22Rv1 (cell line): ENCODE data around the gene ACYP2.

Experiments
- ZFX ChIP-seq: fragments of 450-650 bp; IDR thresholded peaks from 2 replicates; pipeline ENCODE4 v1.6.1; 2017; ENCODE audit warnings: antibody characterized with exemption, borderline replicate concordance
- TF ChIP-seq, protein P1 (sequence below): fragments of 450-650 bp; IDR thresholded peaks from 2 replicates; pipeline ENCODE4 v1.5.1; 2017; ENCODE audit warnings: mild to moderate bottlenecking

DNA sequence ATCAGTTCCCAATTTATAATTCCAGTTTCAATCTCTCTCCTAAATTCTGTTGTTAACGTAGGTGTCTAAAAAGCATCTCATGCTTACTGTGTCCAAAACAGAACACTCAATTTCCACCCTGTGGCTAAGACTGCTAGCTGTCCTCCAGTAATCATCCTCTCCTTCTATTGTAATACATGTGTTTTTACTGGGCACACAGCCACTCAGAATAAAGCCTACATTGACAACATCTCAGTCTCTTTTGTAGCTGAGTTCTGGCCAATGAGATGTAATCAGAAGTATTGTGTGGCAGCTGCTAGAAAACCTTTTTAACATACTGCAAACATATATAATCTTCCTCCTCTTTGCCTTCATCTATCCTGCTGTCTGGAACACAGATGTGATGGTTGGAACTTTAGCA lies 170.0 kb downstream of the ACYP2 start:
- TF ChIP-seq, protein P1, sequence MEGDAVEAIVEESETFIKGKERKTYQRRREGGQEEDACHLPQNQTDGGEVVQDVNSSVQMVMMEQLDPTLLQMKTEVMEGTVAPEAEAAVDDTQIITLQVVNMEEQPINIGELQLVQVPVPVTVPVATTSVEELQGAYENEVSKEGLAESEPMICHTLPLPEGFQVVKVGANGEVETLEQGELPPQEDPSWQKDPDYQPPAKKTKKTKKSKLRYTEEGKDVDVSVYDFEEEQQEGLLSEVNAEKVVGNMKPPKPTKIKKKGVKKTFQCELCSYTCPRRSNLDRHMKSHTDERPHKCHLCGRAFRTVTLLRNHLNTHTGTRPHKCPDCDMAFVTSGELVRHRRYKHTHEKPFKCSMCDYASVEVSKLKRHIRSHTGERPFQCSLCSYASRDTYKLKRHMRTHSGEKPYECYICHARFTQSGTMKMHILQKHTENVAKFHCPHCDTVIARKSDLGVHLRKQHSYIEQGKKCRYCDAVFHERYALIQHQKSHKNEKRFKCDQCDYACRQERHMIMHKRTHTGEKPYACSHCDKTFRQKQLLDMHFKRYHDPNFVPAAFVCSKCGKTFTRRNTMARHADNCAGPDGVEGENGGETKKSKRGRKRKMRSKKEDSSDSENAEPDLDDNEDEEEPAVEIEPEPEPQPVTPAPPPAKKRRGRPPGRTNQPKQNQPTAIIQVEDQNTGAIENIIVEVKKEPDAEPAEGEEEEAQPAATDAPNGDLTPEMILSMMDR, result no peak
- no peak for TF ChIP-seq ZFX
